G401.6 (cell line): ENCODE results near the gene CD109.

Source experiments
- FAIRE-seq: peaks from 2 replicates; lab custom pipeline; 2012; peaks lifted over from hg19 to GRCh38; lab: Jason Lieb, UNC

CD109 gene

GRCh38 chr6:73860303-73860702 is 164.3 kb downstream of the CD109 start:
- no peak for FAIRE-seq

GRCh38 chr6:73866305-73866704 is 170.3 kb downstream of the CD109 start:
- no peak for FAIRE-seq

GRCh38 chr6:73867411-73867810 is 171.4 kb downstream of the CD109 start:
- FAIRE-seq, result no peak

GRCh38 chr6:73870907-73871306 is 174.9 kb downstream of the CD109 start:
- FAIRE-seq, result no peak

GRCh38 chr6:73873081-73873480 is 177.1 kb downstream of the CD109 start:
- no peak for FAIRE-seq
